OCI-LY1 (cell line): ENCODE data around the gene GPR180.

Experiments
- H2AFZ ChIP-seq: fragments of 200-600 bp; sonication (generic), shearing (Covaris generic); 2 replicates; pipeline ENCODE4 v1.6.0; 2014; ENCODE audit warnings: antibody characterized with exemption, mild to moderate bottlenecking, low read length
- H3F3A ChIP-seq: fragments of 200-600 bp; sonication (generic), shearing (Covaris generic); 2 replicates; pipeline ENCODE4 v1.6.0; 2014; ENCODE audit warnings: mild to moderate bottlenecking, antibody characterized with exemption, low read length, moderate library complexity; ENCODE audit not compliant: insufficient read depth
- H3K27ac ChIP-seq: fragments of 200-600 bp; sonication (generic); 2 replicates; pipeline ENCODE4 v1.5.1; 2014; ENCODE audit warnings: low read length, mixed run types, mild to moderate bottlenecking, low read depth; ENCODE audit not compliant: poor library complexity, severe bottlenecking
- H3K27me3 ChIP-seq: fragments of 200-600 bp; sonication (generic); 2 replicates; pipeline ENCODE4 v1.6.0; 2014; ENCODE audit warnings: antibody characterized with exemption, mild to moderate bottlenecking, low read length, moderate library complexity; ENCODE audit not compliant: insufficient read depth
- H3K36me3 ChIP-seq: fragments of 200-600 bp; sonication (generic); 2 replicates; pipeline ENCODE4 v1.6.1; 2014; ENCODE audit warnings: mild to moderate bottlenecking, antibody characterized with exemption, low read length, moderate library complexity, mixed read lengths; ENCODE audit not compliant: insufficient read depth
- H3K4me1 ChIP-seq: fragments of 200-600 bp; sonication (generic); 2 replicates; pipeline ENCODE4 v1.5.1; 2014; ENCODE audit warnings: mild to moderate bottlenecking, low read length, moderate library complexity; ENCODE audit not compliant: insufficient read depth, severe bottlenecking
- H3K4me2 ChIP-seq: fragments of 200-600 bp; sonication (generic), shearing (Covaris generic); 2 replicates; pipeline ENCODE4 v1.6.1; 2014; ENCODE audit warnings: low read length
- H3K4me3 ChIP-seq: fragments of 200-600 bp; sonication (generic); 2 replicates; pipeline ENCODE4 v1.5.1; 2014; ENCODE audit warnings: low read length, low read depth, mild to moderate bottlenecking, mixed read lengths; ENCODE audit not compliant: poor library complexity, severe bottlenecking
- H3K79me2 ChIP-seq: fragments of 200-600 bp; shearing (Covaris generic); 2 replicates; pipeline ENCODE4 v1.6.1; 2016; ENCODE audit warnings: mixed run types, low read length, mixed read lengths; ENCODE audit not compliant: insufficient read depth
- H3K9ac ChIP-seq: fragments of 200-600 bp; sonication (generic), shearing (Covaris generic); 2 replicates; pipeline ENCODE4 v1.6.1; 2014; ENCODE audit warnings: mild to moderate bottlenecking, low read length, mixed read lengths
- H3K9me2 ChIP-seq: fragments of 200-600 bp; sonication (generic), shearing (Covaris generic); 2 replicates; pipeline ENCODE4 v1.6.1; 2014; ENCODE audit warnings: low read depth, mild to moderate bottlenecking, low read length, mixed read lengths
- H3K9me3 ChIP-seq: fragments of 200-600 bp; shearing (Covaris generic); 2 replicates; pipeline ENCODE4 v1.6.1; 2014; ENCODE audit warnings: low read length, mixed read lengths
- H4K20me1 ChIP-seq: fragments of 200-600 bp; sonication (generic), shearing (Covaris generic); 2 replicates; pipeline ENCODE4 v1.6.0; 2016; ENCODE audit warnings: mild to moderate bottlenecking, low read length; ENCODE audit not compliant: insufficient read depth
- EZH2 ChIP-seq: fragments of 200-600 bp; sonication (generic), shearing (Covaris generic); IDR thresholded peaks from 2 replicates; pipeline ENCODE4 v1.8.0; 2017; ENCODE audit warnings: borderline replicate concordance, mixed run types, mild to moderate bottlenecking, antibody characterized with exemption, low read length, moderate library complexity, mixed read lengths
- TF ChIP-seq, protein P1 (sequence below): fragments of 200-600 bp; sonication (generic), shearing (Covaris generic); IDR thresholded peaks from 2 replicates; pipeline ENCODE4 v1.5.1; 2017; ENCODE audit warnings: mild to moderate bottlenecking, antibody characterized with exemption, low read length, moderate library complexity, mixed read lengths

GPR180 gene

DNA sequence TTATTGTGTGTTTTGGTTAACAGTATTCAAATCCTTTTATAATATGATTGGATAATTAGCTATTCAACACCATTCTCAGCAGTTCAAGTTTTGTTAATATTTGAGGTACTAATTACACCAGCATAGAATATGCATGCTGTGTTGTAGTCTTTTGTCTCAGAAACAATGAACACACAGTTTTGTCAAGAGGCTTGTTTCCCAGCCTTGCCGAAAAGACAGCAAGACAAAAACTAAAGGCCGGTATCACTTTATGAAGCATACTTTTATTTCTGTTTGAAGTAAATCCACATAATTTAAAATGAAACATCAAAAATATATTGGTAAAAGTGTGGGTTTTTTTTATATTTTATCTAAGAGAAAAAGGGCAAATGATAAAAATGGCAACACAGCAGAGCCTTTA lies 7.5 kb downstream of the GPR180 start:
- no peaks in the 10 kb centered on the region for H3K4me1 ChIP-seq
- H3K27ac ChIP-seq = no peak overlapping the region
- no peak overlapping the region for H3K9ac ChIP-seq
- no peaks in the 10 kb centered on the region for H3K79me2 ChIP-seq
- H3K27me3 ChIP-seq = no peaks in the 10 kb centered on the region
- TF ChIP-seq, protein P1, sequence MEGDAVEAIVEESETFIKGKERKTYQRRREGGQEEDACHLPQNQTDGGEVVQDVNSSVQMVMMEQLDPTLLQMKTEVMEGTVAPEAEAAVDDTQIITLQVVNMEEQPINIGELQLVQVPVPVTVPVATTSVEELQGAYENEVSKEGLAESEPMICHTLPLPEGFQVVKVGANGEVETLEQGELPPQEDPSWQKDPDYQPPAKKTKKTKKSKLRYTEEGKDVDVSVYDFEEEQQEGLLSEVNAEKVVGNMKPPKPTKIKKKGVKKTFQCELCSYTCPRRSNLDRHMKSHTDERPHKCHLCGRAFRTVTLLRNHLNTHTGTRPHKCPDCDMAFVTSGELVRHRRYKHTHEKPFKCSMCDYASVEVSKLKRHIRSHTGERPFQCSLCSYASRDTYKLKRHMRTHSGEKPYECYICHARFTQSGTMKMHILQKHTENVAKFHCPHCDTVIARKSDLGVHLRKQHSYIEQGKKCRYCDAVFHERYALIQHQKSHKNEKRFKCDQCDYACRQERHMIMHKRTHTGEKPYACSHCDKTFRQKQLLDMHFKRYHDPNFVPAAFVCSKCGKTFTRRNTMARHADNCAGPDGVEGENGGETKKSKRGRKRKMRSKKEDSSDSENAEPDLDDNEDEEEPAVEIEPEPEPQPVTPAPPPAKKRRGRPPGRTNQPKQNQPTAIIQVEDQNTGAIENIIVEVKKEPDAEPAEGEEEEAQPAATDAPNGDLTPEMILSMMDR = no peak
- TF ChIP-seq EZH2 = no peak
- no peaks in the 10 kb centered on the region for H4K20me1 ChIP-seq
- no peaks in the 10 kb centered on the region for H3K9me3 ChIP-seq
- no peak overlapping the region for H2AFZ ChIP-seq
- no peak overlapping the region for H3K4me3 ChIP-seq
- H3K9me2 ChIP-seq = no peaks in the 10 kb centered on the region
- H3K4me2 ChIP-seq = no peak overlapping the region
- no peaks in the 10 kb centered on the region for H3F3A ChIP-seq
- H3K36me3 ChIP-seq = peaks cover 87% of the 10 kb centered on the region

DNA sequence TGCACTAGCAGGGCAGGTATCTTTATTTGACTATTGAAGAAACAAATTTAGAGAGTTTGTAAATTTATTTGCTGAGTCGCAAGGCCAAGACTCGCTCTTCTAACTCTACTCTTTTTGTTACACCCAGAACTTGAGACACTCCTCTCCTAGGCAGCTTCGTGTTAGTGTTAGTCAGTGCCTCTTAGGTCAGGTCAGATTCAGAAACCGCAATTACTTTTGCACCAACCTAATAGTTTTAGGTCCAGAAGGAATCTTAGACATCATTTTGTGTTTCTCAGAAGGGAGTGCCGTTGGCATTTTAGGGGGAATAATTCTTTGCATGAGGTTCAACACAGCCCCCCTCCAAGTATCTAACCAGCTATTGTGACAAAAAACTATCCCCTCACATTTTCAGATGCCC lies 8.8 kb downstream of the GPR180 start:
- H3K36me3 ChIP-seq = peaks cover 92% of the 10 kb centered on the region
- no peak overlapping the region for H3K27ac ChIP-seq
- TF ChIP-seq, protein P1 = no peak
- TF ChIP-seq EZH2 = no peak

DNA sequence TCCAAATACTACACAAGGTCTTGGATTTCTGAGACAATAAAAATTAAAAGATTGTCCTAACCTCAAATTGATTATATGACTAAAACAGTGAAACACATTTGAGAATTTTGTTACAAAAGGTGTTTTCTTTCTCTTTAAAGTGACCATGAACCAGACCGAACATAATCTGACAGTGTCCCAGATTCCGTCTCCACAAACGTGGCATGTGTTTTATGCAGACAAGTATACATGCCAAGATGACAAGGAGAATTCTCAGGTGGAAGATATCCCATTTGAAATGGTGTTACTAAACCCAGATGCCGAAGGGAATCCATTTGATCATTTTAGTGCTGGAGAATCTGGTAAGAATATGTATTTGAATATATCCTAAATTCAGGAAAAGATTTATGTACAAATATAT lies 10.4 kb downstream of the GPR180 start:
- H4K20me1 ChIP-seq = no peaks in the 10 kb centered on the region
- no peak overlapping the region for H3K27ac ChIP-seq
- H3K9ac ChIP-seq = no peak overlapping the region
- no peak overlapping the region for H2AFZ ChIP-seq
- H3K4me3 ChIP-seq = no peak overlapping the region
- H3K36me3 ChIP-seq = peaks cover 77% of the 10 kb centered on the region
- no peak for TF ChIP-seq EZH2
- TF ChIP-seq, protein P1 = no peak
- H3K9me2 ChIP-seq = no peaks in the 10 kb centered on the region
- no peaks in the 10 kb centered on the region for H3K9me3 ChIP-seq
- H3K79me2 ChIP-seq = no peaks in the 10 kb centered on the region
- H3F3A ChIP-seq = no peaks in the 10 kb centered on the region
- no peak overlapping the region for H3K4me2 ChIP-seq
- H3K4me1 ChIP-seq = no peaks in the 10 kb centered on the region
- H3K27me3 ChIP-seq = no peaks in the 10 kb centered on the region

More for the DNA sequence above, 8.8 kb downstream of the GPR180 start:
- Histone ChIP-seq H3K79me2 (no peaks in the 10 kb centered on the region), H3K9ac (no peak overlapping the region), H3K4me3 (no peak overlapping the region), H3K9me3 (no peaks in the 10 kb centered on the region), H3K27me3 (no peaks in the 10 kb centered on the region), H3K4me1 (no peaks in the 10 kb centered on the region), H4K20me1 (no peaks in the 10 kb centered on the region), H2AFZ (no peak overlapping the region), H3K9me2 (no peaks in the 10 kb centered on the region), H3K4me2 (no peak overlapping the region), H3F3A (no peaks in the 10 kb centered on the region)
